Activated CD4-positive, alpha-beta T cell treated with anti-CD3 and anti-CD28 coated beads, Interleukin-2, amount 10 ng/mL, durations not matched to agents 24 days and 14 days (primary cell): Measurements from ENCODE around the gene PRDX5. TPM values are rescaled to one million over a fixed set of nuclear protein-coding genes. Genes with fewer than 3 reads are reported as not detected.
"Not testable (repeated sequence)": the region's sequence is repeated elsewhere in the genome, so short reads cannot be mapped to it uniquely, and the experiment has no call there.

Source experiments
- DNase-seq: peaks from one replicate; pipeline ENCODE4 v3.0.0; 2022
- H3K27ac Mint-ChIP-seq: one replicate; pipeline ENCODE4 v1.8.0; 2022; ENCODE audit warnings: mild to moderate bottlenecking, mixed read lengths
- H3K27me3 Mint-ChIP-seq: one replicate; pipeline ENCODE4 v1.8.0; 2022; ENCODE audit warnings: mixed read lengths
- H3K36me3 Mint-ChIP-seq: one replicate; pipeline ENCODE4 v1.8.0; 2022; ENCODE audit warnings: low read depth, mild to moderate bottlenecking, mixed read lengths
- H3K4me1 Mint-ChIP-seq: one replicate; pipeline ENCODE4 v1.8.0; 2021; ENCODE audit warnings: mixed read lengths
- H3K4me3 Mint-ChIP-seq: one replicate; pipeline ENCODE4 v1.8.0; 2022; ENCODE audit warnings: mild to moderate bottlenecking, moderate library complexity, mixed read lengths
- H3K9me3 Mint-ChIP-seq: one replicate; pipeline ENCODE4 v1.8.0; 2021; ENCODE audit warnings: mixed read lengths
- intact Hi-C: fragments of 100-400 bp; cut with micrococcal nuclease; formaldehyde crosslinking; loops from one replicate; pipeline ENCODE4 v1.15.1; 2023
- total RNA-seq: library from RNA; stranded (reverse); gene quantifications from 2 replicates; pipeline ENCODE4 v1.2.3, GENCODE V29; 2022

PRDX5 gene
- total RNA-seq, 1 donor from 2014 or later, result 98.0 TPM

DNA sequence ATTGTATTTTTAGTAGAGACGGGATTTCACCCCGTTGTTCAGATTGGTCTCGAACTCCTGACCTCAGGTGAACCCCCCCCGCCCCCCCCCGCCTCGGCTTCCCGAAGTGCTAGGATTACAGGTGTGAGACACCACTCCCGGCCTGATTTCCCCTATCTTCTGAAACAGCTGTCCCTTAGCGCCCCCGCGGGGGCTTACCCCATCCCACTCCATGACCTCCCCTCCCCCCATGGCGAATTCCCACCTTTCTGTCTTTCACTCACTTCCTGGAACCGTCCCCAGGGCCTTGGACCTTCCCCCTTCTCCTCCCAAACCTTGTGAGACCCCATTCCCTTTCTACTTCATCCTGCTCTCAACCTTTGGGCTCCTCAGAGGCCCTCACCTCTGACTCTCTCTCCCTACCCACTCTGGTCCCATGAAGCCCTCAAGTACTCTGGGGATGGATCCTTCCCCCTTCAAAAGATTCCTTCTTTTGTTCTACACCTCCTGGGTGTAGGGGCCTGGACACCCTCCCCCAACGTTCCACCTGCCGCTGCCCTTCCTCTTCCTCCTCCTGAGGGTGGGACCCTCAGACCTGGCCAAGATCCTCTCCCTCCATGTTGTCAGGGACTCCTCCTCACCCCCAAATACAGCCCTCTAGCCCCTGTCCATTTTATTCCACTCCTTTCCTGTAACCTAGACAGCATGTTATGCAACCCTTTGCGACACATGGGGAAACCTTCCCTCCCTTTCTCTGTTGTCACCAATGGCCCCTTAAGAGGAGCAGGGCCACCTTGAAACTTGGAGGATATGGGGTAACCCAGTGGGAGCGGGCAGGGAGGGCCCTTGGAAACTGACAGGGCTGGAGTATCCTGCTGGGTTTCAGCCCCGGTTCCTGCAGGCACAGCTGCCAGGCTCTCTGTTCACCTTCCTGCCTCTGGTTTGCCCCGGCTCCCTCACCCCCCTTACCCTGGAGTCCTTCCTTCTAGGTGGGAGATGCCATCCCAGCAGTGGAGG, 1.1 kb downstream of the PRDX5 start:
- Mint-ChIP-seq H3K27me3 (no peaks in the 10 kb centered on the region), H3K9me3 (no peaks in the 10 kb centered on the region), H3K4me3 (peak overlapping the region; percentile 92), H3K4me1 (peaks cover 30% of the 10 kb centered on the region), H3K36me3 (peaks cover 39% of the 10 kb centered on the region), H3K27ac (peak overlapping the region; percentile 97)
- intact Hi-C loops, result loop anchor here (1.0 kb wide), 2 partner anchors 12 to 34 kb away; partner anchors contain the start of gene GPR137
- no peak for DNase-seq

DNA sequence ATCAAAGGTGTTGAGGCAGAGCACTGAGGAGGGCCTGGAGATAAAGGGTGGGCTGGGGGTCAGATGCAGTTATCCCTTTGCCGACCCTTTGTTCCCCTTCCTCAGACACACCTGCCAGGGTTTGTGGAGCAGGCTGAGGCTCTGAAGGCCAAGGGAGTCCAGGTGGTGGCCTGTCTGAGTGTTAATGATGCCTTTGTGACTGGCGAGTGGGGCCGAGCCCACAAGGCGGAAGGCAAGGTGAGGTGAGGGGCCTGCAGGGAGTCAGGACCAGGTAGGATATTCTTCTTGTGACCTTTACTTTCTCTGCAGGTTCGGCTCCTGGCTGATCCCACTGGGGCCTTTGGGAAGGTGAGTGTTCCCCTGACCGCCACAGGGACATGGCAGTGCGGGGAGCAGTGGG, 2.6 kb downstream of the PRDX5 start:
- peaks cover 30% of the 10 kb centered on the region for H3K4me1 Mint-ChIP-seq
- H3K27me3 Mint-ChIP-seq, result no peaks in the 10 kb centered on the region
- intact Hi-C loops, result no loop called here
- no peak overlapping the region for H3K27ac Mint-ChIP-seq
- H3K9me3 Mint-ChIP-seq, result no peaks in the 10 kb centered on the region
- no peak for DNase-seq
- peak overlapping the region; percentile 6 for H3K4me3 Mint-ChIP-seq
- peaks cover 32% of the 10 kb centered on the region for H3K36me3 Mint-ChIP-seq

DNA sequence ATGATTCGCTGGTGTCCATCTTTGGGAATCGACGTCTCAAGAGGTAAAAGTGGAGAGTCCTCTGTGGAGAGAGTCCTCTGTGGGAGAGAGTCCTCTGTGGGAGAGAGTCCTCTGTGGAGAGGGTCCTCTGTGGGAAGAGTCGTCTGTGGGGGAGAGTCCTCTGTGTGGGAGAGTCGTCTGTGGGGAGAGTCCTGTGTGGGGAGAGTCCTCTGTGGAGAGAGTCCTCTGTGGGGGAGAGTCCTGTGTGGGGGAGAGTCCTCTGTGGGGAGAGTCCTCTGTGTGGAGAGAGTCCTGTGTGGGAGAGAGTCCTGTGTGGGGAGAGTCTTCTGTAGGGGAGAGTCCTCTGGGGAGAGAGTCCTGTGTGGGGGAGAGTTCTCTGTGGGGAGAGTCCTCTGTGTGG, 3.1 kb downstream of the PRDX5 start:
- Mint-ChIP-seq H3K4me3 (no peak overlapping the region), H3K36me3 (peaks cover 32% of the 10 kb centered on the region), H3K4me1 (peaks cover 30% of the 10 kb centered on the region), H3K9me3 (no peaks in the 10 kb centered on the region), H3K27ac (no peak overlapping the region), H3K27me3 (no peaks in the 10 kb centered on the region)
- intact Hi-C loops, result no loop called here
- no peak for DNase-seq

- DNase-seq, result no peak
- Mint-ChIP-seq H3K27ac (no peak overlapping the region), H3K4me3 (no peak overlapping the region), H3K4me1 (peaks cover 26% of the 10 kb centered on the region), H3K36me3 (peaks cover 28% of the 10 kb centered on the region), H3K27me3 (no peaks in the 10 kb centered on the region), H3K9me3 (no peaks in the 10 kb centered on the region)
- intact Hi-C loops, result no loop called here
Observed at GRCh38 chr11:64321533-64321932, 3.6 kb downstream of the PRDX5 start.

GRCh38 chr11:64322925-64323260, 5.0 kb downstream of the PRDX5 start:
- Mint-ChIP-seq H3K27ac (no peak overlapping the region), H3K4me3 (no peak overlapping the region), H3K9me3 (no peaks in the 10 kb centered on the region), H3K36me3 (peaks cover 17% of the 10 kb centered on the region), H3K27me3 (no peaks in the 10 kb centered on the region), H3K4me1 (peaks cover 22% of the 10 kb centered on the region)
- intact Hi-C loops, result no loop called here
- no peak for DNase-seq

DNA sequence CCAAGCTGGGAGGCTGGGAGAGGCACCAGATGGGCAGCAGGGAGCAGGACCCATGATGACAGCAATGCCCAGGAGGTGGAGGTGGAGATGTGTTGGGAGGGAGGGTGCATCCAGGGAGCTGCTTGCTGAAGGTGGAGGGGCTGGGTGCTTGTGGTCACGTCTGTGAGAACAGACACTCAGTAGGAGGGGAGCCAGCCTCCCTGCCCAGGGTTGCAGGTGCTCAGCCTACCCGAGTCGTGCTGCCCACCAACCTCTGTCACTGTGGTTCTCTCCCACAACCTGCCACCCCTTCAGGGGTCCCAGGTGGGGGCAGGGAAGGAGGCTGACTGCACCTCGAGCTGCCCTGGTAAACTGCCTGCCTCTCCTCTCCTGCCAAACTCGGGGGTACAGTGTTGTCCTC, 5.5 kb downstream of the PRDX5 start:
- peaks cover 17% of the 10 kb centered on the region for H3K36me3 Mint-ChIP-seq
- no peak for DNase-seq
- H3K4me1 Mint-ChIP-seq, result peaks cover 22% of the 10 kb centered on the region
- no peak overlapping the region for H3K27ac Mint-ChIP-seq
- intact Hi-C loops, result no loop called here
- no peak overlapping the region for H3K4me3 Mint-ChIP-seq
- no peaks in the 10 kb centered on the region for H3K27me3 Mint-ChIP-seq
- no peaks in the 10 kb centered on the region for H3K9me3 Mint-ChIP-seq

GRCh38 chr11:64323984-64324383, 6.1 kb downstream of the PRDX5 start:
- H3K27me3 Mint-ChIP-seq, DNase-seq, H3K9me3 Mint-ChIP-seq, H3K27ac Mint-ChIP-seq, H3K4me3 Mint-ChIP-seq, intact Hi-C loops: not testable (repeated sequence)
- peaks cover 17% of the 10 kb centered on the region for H3K36me3 Mint-ChIP-seq
- peaks cover 20% of the 10 kb centered on the region for H3K4me1 Mint-ChIP-seq

- Mint-ChIP-seq H3K4me3 (no peak overlapping the region), H3K27me3 (no peaks in the 10 kb centered on the region), H3K36me3 (peaks cover 17% of the 10 kb centered on the region), H3K9me3 (no peaks in the 10 kb centered on the region), H3K27ac (no peak overlapping the region), H3K4me1 (peaks cover 12% of the 10 kb centered on the region)
- intact Hi-C loops, result no loop called here
- DNase-seq, result no peak
Observed at GRCh38 chr11:64324692-64325469, 7.0 kb downstream of the PRDX5 start.

GRCh38 chr11:64327375-64327774, 9.5 kb downstream of the PRDX5 start:
- H3K27ac Mint-ChIP-seq, result no peak overlapping the region
- no peaks in the 10 kb centered on the region for H3K9me3 Mint-ChIP-seq
- peaks cover 5% of the 10 kb centered on the region for H3K36me3 Mint-ChIP-seq
- intact Hi-C loops, result no loop called here
- no peaks in the 10 kb centered on the region for H3K27me3 Mint-ChIP-seq
- DNase-seq, result no peak
- H3K4me1 Mint-ChIP-seq, result peaks cover 8% of the 10 kb centered on the region
- H3K4me3 Mint-ChIP-seq, result no peak overlapping the region

GRCh38 chr11:64327993-64328392, 10.1 kb downstream of the PRDX5 start:
- Mint-ChIP-seq H3K9me3 (no peaks in the 10 kb centered on the region), H3K27ac (no peak overlapping the region), H3K36me3 (peaks cover 3% of the 10 kb centered on the region), H3K4me1 (peaks cover 8% of the 10 kb centered on the region), H3K27me3 (no peaks in the 10 kb centered on the region), H3K4me3 (no peak overlapping the region)
- no peak for DNase-seq
- intact Hi-C loops, result no loop called here

- DNase-seq, result no peak
- peaks cover 14% of the 10 kb centered on the region for H3K4me1 Mint-ChIP-seq
- intact Hi-C loops, result loop anchor here (1.0 kb wide), 2 partner anchors 9 to 13 kb away; partner anchors contain the start of genes CCDC88B and PRDX5
Observed at GRCh38 chr11:64330888-64331287, 13.0 kb downstream of the PRDX5 start.

DNA sequence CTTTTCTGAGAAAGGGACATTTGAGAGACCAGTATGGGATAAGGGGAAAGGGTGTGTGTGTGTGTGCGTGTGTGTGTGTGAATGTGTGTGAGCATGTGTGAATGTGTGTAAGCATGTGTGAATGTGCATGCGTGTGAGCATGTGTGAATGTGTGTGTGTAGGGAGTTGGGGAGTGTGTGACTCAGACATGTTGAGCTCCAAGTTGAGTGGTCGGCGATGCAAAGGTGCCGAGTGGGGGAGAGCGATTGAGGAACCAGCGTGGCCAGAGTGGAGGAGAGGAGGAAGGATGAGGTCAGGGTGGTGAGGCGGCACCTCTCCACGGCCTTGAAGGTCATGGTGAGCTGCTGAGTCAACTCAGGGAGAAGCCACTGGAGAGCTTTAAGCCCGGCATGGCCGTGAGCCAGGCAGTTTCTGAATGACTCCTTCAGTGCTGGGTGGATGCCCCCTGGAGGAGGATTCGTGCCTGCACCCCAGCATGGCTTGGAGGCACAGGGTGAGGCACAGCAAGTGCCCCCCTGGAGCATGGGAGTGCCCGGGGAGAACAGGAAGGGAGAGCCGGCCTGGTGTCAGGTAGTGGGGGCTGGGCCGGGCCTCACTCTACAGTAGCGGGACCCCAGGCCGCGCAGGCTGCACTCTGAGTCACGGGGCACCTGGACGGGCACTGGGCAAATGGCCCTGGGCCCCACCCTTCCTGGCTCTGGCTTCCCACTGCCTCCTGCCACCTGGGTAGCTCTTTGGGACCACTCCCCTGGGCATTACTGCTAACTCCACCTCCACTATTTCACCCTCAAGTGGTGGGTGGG, 13.8 kb downstream of the PRDX5 start:
- Mint-ChIP-seq H3K27me3 (no peaks in the 10 kb centered on the region), H3K4me3 (peak overlapping the region; percentile 39), H3K9me3 (no peaks in the 10 kb centered on the region), H3K4me1 (peaks cover 14% of the 10 kb centered on the region), H3K36me3 (peaks cover 9% of the 10 kb centered on the region), H3K27ac (peak overlapping the region; percentile 88)
- DNase-seq, result peak; percentile 91
- intact Hi-C loops, result loop anchor here (1.0 kb wide), 2 partner anchors 9 to 13 kb away; partner anchors contain the start of genes CCDC88B and PRDX5

More at GRCh38 chr11:64330888-64331287, 13.0 kb downstream of the PRDX5 start:
- H3K36me3 Mint-ChIP-seq, result peaks cover 9% of the 10 kb centered on the region
- H3K4me3 Mint-ChIP-seq, result no peak overlapping the region
- H3K9me3 Mint-ChIP-seq, result no peaks in the 10 kb centered on the region
- no peaks in the 10 kb centered on the region for H3K27me3 Mint-ChIP-seq
- no peak overlapping the region for H3K27ac Mint-ChIP-seq

- Mint-ChIP-seq H3K4me1 (peaks cover 18% of the 10 kb centered on the region), H3K9me3 (no peaks in the 10 kb centered on the region), H3K36me3 (peaks cover 20% of the 10 kb centered on the region), H3K27me3 (no peaks in the 10 kb centered on the region), H3K27ac (no peak overlapping the region), H3K4me3 (no peak overlapping the region)
- no peak for DNase-seq
- intact Hi-C loops, result no loop called here
Observed at GRCh38 chr11:64333556-64333955, 15.6 kb downstream of the PRDX5 start.
